Osteocyte (in vitro differentiated cells): Measurements from ENCODE around the gene HIVEP3. TPM values are rescaled to one million over a fixed set of nuclear protein-coding genes. Genes with fewer than 3 reads are reported as not detected.

Experiments
- DNase-seq: peaks from one replicate; pipeline ENCODE4 v3.0.0; 2021; ENCODE audit warnings: mixed read lengths; ENCODE audit not compliant: unreplicated experiment; ENCODE audit errors: extremely low spot score
- H3K27ac Mint-ChIP-seq: one replicate; pipeline ENCODE4 v1.8.0; 2021; ENCODE audit warnings: mild to moderate bottlenecking, mixed read lengths; ENCODE audit not compliant: unreplicated experiment
- H3K27me3 Mint-ChIP-seq: one replicate; pipeline ENCODE4 v1.8.0; 2021; ENCODE audit warnings: mixed read lengths; ENCODE audit not compliant: unreplicated experiment
- H3K36me3 Mint-ChIP-seq: one replicate; pipeline ENCODE4 v1.8.0; 2021; ENCODE audit warnings: mixed read lengths; ENCODE audit not compliant: unreplicated experiment
- H3K4me1 Mint-ChIP-seq: one replicate; pipeline ENCODE4 v1.8.0; 2021; ENCODE audit warnings: mixed read lengths; ENCODE audit not compliant: unreplicated experiment
- H3K4me3 Mint-ChIP-seq: one replicate; pipeline ENCODE4 v1.8.0; 2021; ENCODE audit warnings: mild to moderate bottlenecking, moderate library complexity, mixed read lengths; ENCODE audit not compliant: unreplicated experiment
- H3K9me3 Mint-ChIP-seq: one replicate; pipeline ENCODE4 v1.8.0; 2021; ENCODE audit warnings: mixed read lengths; ENCODE audit not compliant: unreplicated experiment
- total RNA-seq: library from RNA; stranded (reverse); gene quantifications from 2 replicates; pipeline ENCODE4 v1.2.1, GENCODE V29; 2021
- TF ChIP-seq, protein P1 (sequence below): fragments of 200-600 bp; sonication (generic); IDR thresholded peaks from 2 replicates; pipeline ENCODE4 v1.5.0; 2021; ENCODE audit warnings: antibody characterized with exemption, mild to moderate bottlenecking, moderate library complexity

The HIVEP3 gene
- total RNA-seq, 1 donor from 2014 or later: 0.97 TPM

DNA sequence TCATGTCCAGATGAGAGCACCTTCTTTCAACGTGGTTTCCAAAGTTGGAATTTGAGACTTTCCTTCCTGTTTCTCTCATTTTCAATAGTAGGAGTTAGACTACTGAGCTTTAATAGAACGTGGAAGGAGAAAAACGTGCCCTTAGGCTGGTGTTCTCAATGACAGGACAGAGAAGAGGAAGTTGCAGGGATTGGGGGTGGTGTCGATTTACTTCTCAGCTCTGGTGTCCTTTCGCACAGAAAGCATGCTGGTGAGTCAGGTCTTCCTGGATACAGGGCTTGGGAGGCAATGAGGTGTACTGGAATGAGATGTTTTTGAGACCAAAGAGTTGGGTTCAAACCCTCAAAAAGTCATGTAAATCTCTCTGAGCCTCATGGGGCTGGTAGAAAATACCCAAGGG lies 67.1 kb downstream of the HIVEP3 start:
- Mint-ChIP-seq H3K9me3 (no peaks in the 10 kb centered on the region), H3K36me3 (no peaks in the 10 kb centered on the region), H3K4me3 (no peak overlapping the region), H3K4me1 (peaks cover 6% of the 10 kb centered on the region), H3K27ac (no peak overlapping the region), H3K27me3 (no peaks in the 10 kb centered on the region)
- TF ChIP-seq, protein P1, sequence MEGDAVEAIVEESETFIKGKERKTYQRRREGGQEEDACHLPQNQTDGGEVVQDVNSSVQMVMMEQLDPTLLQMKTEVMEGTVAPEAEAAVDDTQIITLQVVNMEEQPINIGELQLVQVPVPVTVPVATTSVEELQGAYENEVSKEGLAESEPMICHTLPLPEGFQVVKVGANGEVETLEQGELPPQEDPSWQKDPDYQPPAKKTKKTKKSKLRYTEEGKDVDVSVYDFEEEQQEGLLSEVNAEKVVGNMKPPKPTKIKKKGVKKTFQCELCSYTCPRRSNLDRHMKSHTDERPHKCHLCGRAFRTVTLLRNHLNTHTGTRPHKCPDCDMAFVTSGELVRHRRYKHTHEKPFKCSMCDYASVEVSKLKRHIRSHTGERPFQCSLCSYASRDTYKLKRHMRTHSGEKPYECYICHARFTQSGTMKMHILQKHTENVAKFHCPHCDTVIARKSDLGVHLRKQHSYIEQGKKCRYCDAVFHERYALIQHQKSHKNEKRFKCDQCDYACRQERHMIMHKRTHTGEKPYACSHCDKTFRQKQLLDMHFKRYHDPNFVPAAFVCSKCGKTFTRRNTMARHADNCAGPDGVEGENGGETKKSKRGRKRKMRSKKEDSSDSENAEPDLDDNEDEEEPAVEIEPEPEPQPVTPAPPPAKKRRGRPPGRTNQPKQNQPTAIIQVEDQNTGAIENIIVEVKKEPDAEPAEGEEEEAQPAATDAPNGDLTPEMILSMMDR: no peak
- DNase-seq: no peak

- DNase-seq: no peak
- Mint-ChIP-seq H3K4me3 (no peak overlapping the region), H3K9me3 (no peaks in the 10 kb centered on the region), H3K27me3 (no peaks in the 10 kb centered on the region), H3K36me3 (no peaks in the 10 kb centered on the region), H3K27ac (no peak overlapping the region), H3K4me1 (peaks cover 6% of the 10 kb centered on the region)
- TF ChIP-seq, protein P1: no peak
Measured at GRCh38 chr1:41850029-41850428, 68.7 kb downstream of the HIVEP3 start.

DNA sequence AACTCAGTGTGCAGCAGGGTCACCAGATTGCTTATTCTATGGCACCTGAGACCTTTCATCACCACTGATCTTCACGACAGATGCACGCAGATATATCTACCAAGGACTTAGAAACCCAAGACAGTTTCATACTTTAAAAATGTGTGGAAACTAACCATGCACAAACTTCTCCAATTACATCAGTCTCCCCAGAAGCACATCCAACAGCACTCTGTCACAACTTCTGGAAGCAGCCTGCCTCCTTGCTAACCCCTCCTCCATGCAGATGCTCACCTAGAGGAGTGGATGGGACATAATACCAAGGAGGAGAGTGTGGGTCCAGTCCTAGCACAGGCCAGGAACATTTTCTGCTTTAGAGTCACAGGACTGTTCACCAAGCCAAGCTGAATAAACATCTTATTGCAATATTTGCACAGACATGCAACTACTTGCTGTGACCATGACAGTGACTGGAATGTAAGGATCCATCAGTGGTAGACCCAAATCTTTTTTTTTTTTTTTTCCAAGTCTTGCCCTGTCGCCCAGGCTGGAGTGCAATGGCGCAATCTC lies 69.4 kb downstream of the HIVEP3 start:
- no peaks in the 10 kb centered on the region for H3K36me3 Mint-ChIP-seq
- no peaks in the 10 kb centered on the region for H3K27me3 Mint-ChIP-seq
- no peaks in the 10 kb centered on the region for H3K9me3 Mint-ChIP-seq
- no peak for DNase-seq
- peaks cover 7% of the 10 kb centered on the region for H3K4me1 Mint-ChIP-seq
- no peak overlapping the region for H3K27ac Mint-ChIP-seq
- no peak overlapping the region for H3K4me3 Mint-ChIP-seq
- TF ChIP-seq, protein P1: no peak

DNA sequence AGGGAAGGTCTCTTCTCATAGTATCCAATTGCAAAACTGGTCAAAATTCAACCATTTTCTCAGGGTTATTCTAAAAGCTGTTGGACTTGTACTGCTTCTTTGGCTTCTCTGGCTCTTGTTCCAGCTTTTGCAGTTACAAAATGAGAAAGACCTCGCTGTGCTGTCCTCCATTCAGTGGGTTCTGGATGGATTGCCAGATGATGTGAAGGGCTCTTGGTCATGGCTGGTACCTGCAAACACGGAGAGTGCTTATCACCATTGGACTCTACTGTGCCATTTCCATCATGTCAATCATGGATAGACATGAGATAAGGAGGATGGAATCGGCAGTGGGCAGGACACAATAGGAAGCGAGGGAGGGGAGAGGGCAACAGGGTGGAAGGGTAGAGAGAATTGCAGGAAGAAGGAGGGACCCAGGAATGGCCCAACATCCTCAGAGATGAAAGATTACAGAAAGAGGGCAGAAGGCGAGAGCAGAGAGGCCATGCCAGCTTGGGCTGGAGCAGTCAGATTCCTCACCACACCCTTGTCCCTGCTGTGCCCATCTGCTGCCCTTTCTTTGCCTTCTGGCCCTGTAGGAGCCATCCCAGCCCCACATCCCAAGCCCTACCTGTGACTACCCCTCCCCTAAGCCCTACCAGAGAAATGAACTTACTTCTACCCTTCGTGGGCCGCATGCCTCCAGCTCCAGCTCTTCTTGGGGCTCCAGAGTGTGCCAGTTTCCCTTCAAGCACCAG lies 70.3 kb downstream of the HIVEP3 start:
- no peaks in the 10 kb centered on the region for H3K36me3 Mint-ChIP-seq
- peaks cover 14% of the 10 kb centered on the region for H3K4me1 Mint-ChIP-seq
- no peak for DNase-seq
- no peak overlapping the region for H3K27ac Mint-ChIP-seq
- TF ChIP-seq, protein P1: no peak
- H3K9me3 Mint-ChIP-seq: no peaks in the 10 kb centered on the region
- no peak overlapping the region for H3K4me3 Mint-ChIP-seq
- no peaks in the 10 kb centered on the region for H3K27me3 Mint-ChIP-seq

- H3K4me1 Mint-ChIP-seq: peaks cover 21% of the 10 kb centered on the region
- no peaks in the 10 kb centered on the region for H3K36me3 Mint-ChIP-seq
- no peaks in the 10 kb centered on the region for H3K27me3 Mint-ChIP-seq
- H3K27ac Mint-ChIP-seq: no peak overlapping the region
- H3K4me3 Mint-ChIP-seq: no peak overlapping the region
- DNase-seq: no peak
- no peaks in the 10 kb centered on the region for H3K9me3 Mint-ChIP-seq
- TF ChIP-seq, protein P1: no peak
Measured at GRCh38 chr1:41847733-41848132, 71.0 kb downstream of the HIVEP3 start.
